ENCODE results near the gene GPR107.

GRCh38 chr9:130172161-130172857 is 118.6 kb downstream of the GPR107 start, which contains the start of gene NCS1:
- TF ChIP-seq POLR2A (IDR thresholded peaks at IDR 0.05) (no peak), CTCF (IDR thresholded peaks at IDR 0.05) (no peak)

Measured in suprapubic skin (tissue), 3 donors.